ENCODE measurements around the gene PDGFA. TPM values are rescaled to one million over a fixed set of nuclear protein-coding genes. Genes with fewer than 3 reads are reported as not detected.

PDGFA gene
- total RNA-seq, 5 donors from 2014 or later (not counting 1 experiment from before 2014, with no cell fraction given) = 0.58 to 0.85 (median 0.74) TPM; not detected in 1

- H3K9me3 Mint-ChIP-seq = peaks cover 0 to 3% (median 0%) of the 10 kb centered on the region in 3 donors
- Histone ChIP-seq H3K27ac (ENCODE audit: low read length) (no peak overlapping the region), H3K36me3 (ENCODE audit: control insufficient read depth in 2 of 2, extremely low read depth in 1 of 2, insufficient read depth in 1 of 2, low read length in 1 of 2) (no peaks in the 10 kb centered on the region), H3K4me1 (ENCODE audit: control insufficient read depth in 1 of 2, extremely low read depth in 1 of 2, insufficient read depth in 2 of 2, low read length in 2 of 2) (peaks cover 3 to 14% of the 10 kb centered on the region in 2 experiments), H3K27me3 (replicated peaks in 1 of 2; ENCODE audit: control insufficient read depth in 2 of 2, extremely low read depth in 1 of 2, insufficient read depth in 2 of 2, low read length in 1 of 2) (peaks cover 0 to 38% of the 10 kb centered on the region in 2 experiments), H3K4me3 (ENCODE audit: control insufficient read depth in 1 of 2, extremely low read depth in 1 of 2, low read length in 1 of 2) (no peak overlapping the region), H3K9me3 (no peaks in the 10 kb centered on the region)
- DNase-seq (no peak), ATAC-seq (replicated peaks in 1 of 4) (no peak)
- H3K27me3 Mint-ChIP-seq = peaks cover 0 to 5% of the 10 kb centered on the region in 2 donors
- ChIA-PET POLR2A (no interaction called here), CTCF (no interaction called here)
- 81% methylated on average over 9 of the region's 15 CpGs for WGBS (ENCODE audit: insufficient coverage)
- no peak overlapping the region for H3K4me3 Mint-ChIP-seq
- H3K36me3 Mint-ChIP-seq = no peaks in the 10 kb centered on the region
- no peak overlapping the region for H3K27ac Mint-ChIP-seq
- peaks cover 0 to 3% (median 3%) of the 10 kb centered on the region in 3 donors for H3K4me1 Mint-ChIP-seq
Observed at GRCh38 chr7:475951-476441, 43.6 kb downstream of the PDGFA start.

GRCh38 chr7:475425-475728 lies 44.3 kb downstream of the PDGFA start:
- POLR2A ChIA-PET = no interaction called here
- no peaks in the 10 kb centered on the region for H3K9me3 ChIP-seq
- ATAC-seq (replicated peaks in 1 of 4) (no peak), DNase-seq (no peak)
- H3K4me3 ChIP-seq (ENCODE audit: control insufficient read depth in 1 of 2, extremely low read depth in 1 of 2, low read length in 1 of 2) = no peak overlapping the region
- peaks cover 0 to 3% (median 0%) of the 10 kb centered on the region in 3 donors for H3K9me3 Mint-ChIP-seq
- peaks cover 0 to 5% of the 10 kb centered on the region in 2 donors for H3K27me3 Mint-ChIP-seq
- no peak overlapping the region for H3K27ac ChIP-seq (ENCODE audit: low read length)
- H3K4me1 Mint-ChIP-seq = peaks cover 0 to 3% (median 3%) of the 10 kb centered on the region in 3 donors
- CTCF ChIA-PET = no interaction called here
- no peaks in the 10 kb centered on the region for H3K36me3 Mint-ChIP-seq
- peaks cover 0 to 33% of the 10 kb centered on the region in 2 experiments for H3K27me3 ChIP-seq (replicated peaks in 1 of 2; ENCODE audit: control insufficient read depth in 2 of 2, extremely low read depth in 1 of 2, insufficient read depth in 2 of 2, low read length in 1 of 2)
- H3K4me1 ChIP-seq (ENCODE audit: control insufficient read depth in 1 of 2, extremely low read depth in 1 of 2, insufficient read depth in 2 of 2, low read length in 2 of 2) = peaks cover 3 to 14% of the 10 kb centered on the region in 2 experiments
- 100% methylated on average over 4 of the region's 7 CpGs for WGBS (ENCODE audit: insufficient coverage)
- no peaks in the 10 kb centered on the region for H3K36me3 ChIP-seq (ENCODE audit: control insufficient read depth in 2 of 2, extremely low read depth in 1 of 2, insufficient read depth in 1 of 2, low read length in 1 of 2)
- no peak overlapping the region for H3K4me3 Mint-ChIP-seq
- no peak overlapping the region for H3K27ac Mint-ChIP-seq

GRCh38 chr7:474605-475424 lies 44.8 kb downstream of the PDGFA start:
- 74% methylated on average over 11 of the region's 23 CpGs for WGBS (ENCODE audit: insufficient coverage)
- CTCF ChIA-PET = no interaction called here

GRCh38 chr7:473870-474604 lies 45.6 kb downstream of the PDGFA start:
- peaks cover 0 to 23% of the 10 kb centered on the region in 2 experiments for H3K27me3 ChIP-seq (replicated peaks in 1 of 2; ENCODE audit: control insufficient read depth in 2 of 2, extremely low read depth in 1 of 2, insufficient read depth in 2 of 2, low read length in 1 of 2)
- no peak for DNase-seq
- ATAC-seq (replicated peaks in 1 of 4) = no peak
- ChIA-PET POLR2A (no interaction called here), CTCF (no interaction called here)
- peaks cover 3 to 18% of the 10 kb centered on the region in 2 experiments for H3K4me1 ChIP-seq (ENCODE audit: control insufficient read depth in 1 of 2, extremely low read depth in 1 of 2, insufficient read depth in 2 of 2, low read length in 2 of 2)
- Mint-ChIP-seq H3K9me3 (peaks cover 0 to 3% (median 0%) of the 10 kb centered on the region in 3 donors), H3K4me1 (peaks cover 3 to 4% (median 3%) of the 10 kb centered on the region in 3 donors), H3K27ac (no peak overlapping the region), H3K4me3 (no peak overlapping the region), H3K27me3 (peaks cover 0 to 5% of the 10 kb centered on the region in 2 donors), H3K36me3 (no peaks in the 10 kb centered on the region)
- no peak overlapping the region for H3K27ac ChIP-seq (ENCODE audit: low read length)
- 62% methylated on average over 5 of the region's 14 CpGs for WGBS (ENCODE audit: insufficient coverage)
- no peaks in the 10 kb centered on the region for H3K9me3 ChIP-seq
- H3K36me3 ChIP-seq (ENCODE audit: control insufficient read depth in 2 of 2, extremely low read depth in 1 of 2, insufficient read depth in 1 of 2, low read length in 1 of 2) = no peaks in the 10 kb centered on the region
- H3K4me3 ChIP-seq (ENCODE audit: control insufficient read depth in 1 of 2, extremely low read depth in 1 of 2, low read length in 1 of 2) = no peak overlapping the region

More at GRCh38 chr7:474605-475424, 44.8 kb downstream of the PDGFA start:
- no peak overlapping the region for H3K27ac ChIP-seq (ENCODE audit: low read length)
- peaks cover 0 to 3% (median 3%) of the 10 kb centered on the region in 3 donors for H3K4me1 Mint-ChIP-seq
- H3K4me3 ChIP-seq (ENCODE audit: control insufficient read depth in 1 of 2, extremely low read depth in 1 of 2, low read length in 1 of 2) = no peak overlapping the region
- H3K36me3 ChIP-seq (ENCODE audit: control insufficient read depth in 2 of 2, extremely low read depth in 1 of 2, insufficient read depth in 1 of 2, low read length in 1 of 2) = no peaks in the 10 kb centered on the region
- H3K9me3 ChIP-seq = no peaks in the 10 kb centered on the region
- POLR2A ChIA-PET = no interaction called here
- H3K27me3 ChIP-seq (replicated peaks in 1 of 2; ENCODE audit: control insufficient read depth in 2 of 2, extremely low read depth in 1 of 2, insufficient read depth in 2 of 2, low read length in 1 of 2) = peaks cover 0 to 30% of the 10 kb centered on the region in 2 experiments
- ATAC-seq (replicated peaks in 1 of 4) (no peak), DNase-seq (peak in 1 of 35 experiments; percentile 2)
- no peak overlapping the region for H3K27ac Mint-ChIP-seq
- H3K4me3 Mint-ChIP-seq = no peak overlapping the region
- H3K9me3 Mint-ChIP-seq = peaks cover 0 to 3% (median 0%) of the 10 kb centered on the region in 3 donors
- no peaks in the 10 kb centered on the region for H3K36me3 Mint-ChIP-seq
- peaks cover 3 to 14% of the 10 kb centered on the region in 2 experiments for H3K4me1 ChIP-seq (ENCODE audit: control insufficient read depth in 1 of 2, extremely low read depth in 1 of 2, insufficient read depth in 2 of 2, low read length in 2 of 2)
- peaks cover 0 to 5% of the 10 kb centered on the region in 2 donors for H3K27me3 Mint-ChIP-seq

GRCh38 chr7:473211-473734 lies 46.4 kb downstream of the PDGFA start:
- peaks cover 0 to 4% (median 3%) of the 10 kb centered on the region in 3 donors for H3K9me3 Mint-ChIP-seq
- no peak overlapping the region for H3K27ac ChIP-seq (ENCODE audit: low read length)
- DNase-seq (no peak), ATAC-seq (replicated peaks in 1 of 4) (no peak)
- CTCF ChIA-PET = no interaction called here
- peaks cover 6 to 11% (median 6%) of the 10 kb centered on the region in 3 donors for H3K4me1 Mint-ChIP-seq
- no peak overlapping the region for H3K27ac Mint-ChIP-seq
- WGBS (ENCODE audit: insufficient coverage) = 88% methylated on average over 18 of the region's 18 CpGs
- H3K4me3 ChIP-seq (ENCODE audit: control insufficient read depth in 1 of 2, extremely low read depth in 1 of 2, low read length in 1 of 2) = no peak overlapping the region
- H3K4me3 Mint-ChIP-seq = no peak overlapping the region
- H3K36me3 Mint-ChIP-seq = no peaks in the 10 kb centered on the region
- H3K36me3 ChIP-seq (ENCODE audit: control insufficient read depth in 2 of 2, extremely low read depth in 1 of 2, insufficient read depth in 1 of 2, low read length in 1 of 2) = no peaks in the 10 kb centered on the region
- no peaks in the 10 kb centered on the region for H3K9me3 ChIP-seq
- peaks cover 0 to 23% of the 10 kb centered on the region in 2 experiments for H3K27me3 ChIP-seq (replicated peaks in 1 of 2; ENCODE audit: control insufficient read depth in 2 of 2, extremely low read depth in 1 of 2, insufficient read depth in 2 of 2, low read length in 1 of 2)
- H3K27me3 Mint-ChIP-seq = peaks cover 0 to 5% of the 10 kb centered on the region in 2 donors
- POLR2A ChIA-PET = no interaction called here
- peaks cover 3 to 23% of the 10 kb centered on the region in 2 experiments for H3K4me1 ChIP-seq (ENCODE audit: control insufficient read depth in 1 of 2, extremely low read depth in 1 of 2, insufficient read depth in 2 of 2, low read length in 2 of 2)

- H3K27me3 ChIP-seq (replicated peaks in 1 of 2; ENCODE audit: control insufficient read depth in 2 of 2, extremely low read depth in 1 of 2, insufficient read depth in 2 of 2, low read length in 1 of 2) = peaks cover 0 to 20% of the 10 kb centered on the region in 2 experiments
- H3K4me1 ChIP-seq (ENCODE audit: control insufficient read depth in 1 of 2, extremely low read depth in 1 of 2, insufficient read depth in 2 of 2, low read length in 2 of 2) = peaks cover 3 to 23% of the 10 kb centered on the region in 2 experiments
- no peaks in the 10 kb centered on the region for H3K36me3 ChIP-seq (ENCODE audit: control insufficient read depth in 2 of 2, extremely low read depth in 1 of 2, insufficient read depth in 1 of 2, low read length in 1 of 2)
- H3K4me1 Mint-ChIP-seq = peaks cover 6 to 15% (median 6%) of the 10 kb centered on the region in 3 donors
- H3K9me3 Mint-ChIP-seq = peaks cover 0 to 10% (median 3%) of the 10 kb centered on the region in 3 donors
- DNase-seq = peak in 4 of 35 experiments; percentile 17 to 46 (median 25)
- no peak overlapping the region for H3K27ac ChIP-seq (ENCODE audit: low read length)
- ChIA-PET POLR2A (no interaction called here), CTCF (interaction anchor here in 1 of 2 donors (0.5 kb wide), 1 partner anchor 522 kb away, joined by 3 read pairs; no protein-coding TSS in a partner anchor)
- H3K36me3 Mint-ChIP-seq = no peaks in the 10 kb centered on the region
- peak in 2 of 4 experiments; percentile 43 to 97 for ATAC-seq (replicated peaks in 1 of 4)
- no peak overlapping the region for H3K27ac Mint-ChIP-seq
- no peaks in the 10 kb centered on the region for H3K9me3 ChIP-seq
- H3K4me3 ChIP-seq (ENCODE audit: control insufficient read depth in 1 of 2, extremely low read depth in 1 of 2, low read length in 1 of 2) = no peak overlapping the region
- 17% methylated on average over 1 of the region's 4 CpGs for WGBS (ENCODE audit: insufficient coverage)
- peak overlapping the region in 1 of 3 donors; percentile 19 for H3K4me3 Mint-ChIP-seq
- H3K27me3 Mint-ChIP-seq = peaks cover 0 to 5% of the 10 kb centered on the region in 2 donors
Observed at GRCh38 chr7:472640-472957, 47.0 kb downstream of the PDGFA start.
